ENCODE measurements around the gene PPP3CA. TPM values are rescaled to one million over a fixed set of nuclear protein-coding genes. Genes with fewer than 3 reads are reported as not detected.

Gene PPP3CA
- total and polyA plus RNA-seq, 3 experiments from 2014 or later, result 6.9 to 30.7 (median 30.0) TPM

- Histone ChIP-seq H3K4me3 (ENCODE audit: low read length) (no peak overlapping the region), H3K36me3 (ENCODE audit: insufficient read depth, low read length) (no peaks in the 10 kb centered on the region), H3K9me3 (ENCODE audit: low read length) (no peaks in the 10 kb centered on the region), H3K27ac (ENCODE audit: low read depth, low read length) (no peak overlapping the region), H3K27me3 (ENCODE audit: insufficient read depth, low read length, poor library complexity, severe bottlenecking) (no peaks in the 10 kb centered on the region), H3K4me1 (ENCODE audit: insufficient read depth, low read length) (no peaks in the 10 kb centered on the region)
- Mint-ChIP-seq H3K36me3 (peaks cover 0 to 6% (median 3%) of the 10 kb centered on the region in 3 donors), H3K4me3 (no peak overlapping the region), H3K27me3 (no peaks in the 10 kb centered on the region), H3K27ac (no peak overlapping the region), H3K4me1 (peaks cover 20 to 49% (median 21%) of the 10 kb centered on the region in 3 donors), H3K9me3 (no peaks in the 10 kb centered on the region)
- no peak for DNase-seq
- ChIA-PET CTCF (no interaction called here), POLR2A (no interaction called here)
Measured at GRCh38 chr4:101118617-101119016, 228.7 kb downstream of the PPP3CA start.

DNA sequence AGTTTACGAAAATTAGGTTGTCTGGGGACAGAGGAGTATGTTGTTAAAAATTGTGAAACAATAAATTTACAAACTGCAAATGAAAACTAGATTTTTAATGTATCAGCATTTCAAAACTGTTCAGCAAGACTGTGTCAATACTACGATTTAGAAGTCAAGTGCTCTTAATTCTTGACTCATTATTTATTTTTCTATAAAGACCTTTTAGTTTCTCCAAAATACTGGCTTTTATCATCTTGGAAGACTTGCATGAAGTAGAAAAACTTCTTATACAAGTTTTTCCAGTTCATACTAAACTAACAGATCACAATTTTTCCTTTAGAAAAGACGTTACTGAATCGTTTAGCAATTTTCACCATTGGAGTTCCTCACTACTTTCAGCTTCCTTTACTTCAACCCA is 231.4 kb downstream of the PPP3CA start:
- Histone ChIP-seq H3K4me3 (ENCODE audit: low read length) (no peak overlapping the region), H3K27ac (ENCODE audit: low read depth, low read length) (no peak overlapping the region), H3K4me1 (ENCODE audit: insufficient read depth, low read length) (no peaks in the 10 kb centered on the region), H3K36me3 (ENCODE audit: insufficient read depth, low read length) (no peaks in the 10 kb centered on the region), H3K9me3 (ENCODE audit: low read length) (no peaks in the 10 kb centered on the region), H3K27me3 (ENCODE audit: insufficient read depth, low read length, poor library complexity, severe bottlenecking) (no peaks in the 10 kb centered on the region)
- Mint-ChIP-seq H3K4me3 (no peak overlapping the region), H3K27ac (no peak overlapping the region), H3K4me1 (peaks cover 14 to 46% (median 15%) of the 10 kb centered on the region in 3 donors), H3K9me3 (no peaks in the 10 kb centered on the region), H3K27me3 (no peaks in the 10 kb centered on the region), H3K36me3 (no peaks in the 10 kb centered on the region)
- CTCF ChIA-PET, result no interaction called here
- no peak for DNase-seq
- POLR2A ChIA-PET, result interaction anchor here (0.6 kb wide), 1 partner anchor 90 kb away, joined by 3 read pairs; no protein-coding TSS in a partner anchor

DNA sequence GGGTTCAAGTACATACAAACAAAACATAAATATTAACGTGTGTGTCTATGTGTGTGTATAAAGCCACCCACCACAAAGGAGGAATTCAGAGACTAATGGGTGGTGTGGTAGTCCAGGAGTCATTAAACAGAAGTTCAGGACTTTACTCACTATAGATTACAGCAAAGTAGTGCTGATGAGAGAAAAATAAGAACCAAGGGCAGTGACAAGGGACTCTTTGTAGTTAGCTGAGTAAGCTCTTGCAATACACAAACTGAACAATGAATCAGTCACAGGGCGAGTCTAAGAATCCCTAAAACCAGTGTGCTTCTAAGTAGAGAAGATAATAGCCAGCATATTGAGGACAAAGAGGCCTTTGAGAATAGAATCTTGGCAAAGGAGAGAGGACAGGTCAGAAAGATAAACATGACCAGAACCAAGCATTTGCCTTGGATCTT is 232.4 kb downstream of the PPP3CA start:
- Mint-ChIP-seq H3K9me3 (no peaks in the 10 kb centered on the region), H3K27me3 (no peaks in the 10 kb centered on the region), H3K4me1 (peaks cover 12 to 49% (median 15%) of the 10 kb centered on the region in 3 donors), H3K36me3 (peaks cover 0 to 1% (median 0%) of the 10 kb centered on the region in 3 donors), H3K27ac (peak overlapping the region in 1 of 8 donors; percentile 54), H3K4me3 (no peak overlapping the region)
- POLR2A ChIA-PET, result no interaction called here
- H3K27me3 ChIP-seq (ENCODE audit: insufficient read depth, low read length, poor library complexity, severe bottlenecking), result no peaks in the 10 kb centered on the region
- H3K9me3 ChIP-seq (ENCODE audit: low read length), result no peaks in the 10 kb centered on the region
- no peak overlapping the region for H3K27ac ChIP-seq (ENCODE audit: low read depth, low read length)
- no peaks in the 10 kb centered on the region for H3K4me1 ChIP-seq (ENCODE audit: insufficient read depth, low read length)
- CTCF ChIA-PET, result no interaction called here
- no peak overlapping the region for H3K4me3 ChIP-seq (ENCODE audit: low read length)
- no peak for DNase-seq
- no peaks in the 10 kb centered on the region for H3K36me3 ChIP-seq (ENCODE audit: insufficient read depth, low read length)

GRCh38 chr4:101104312-101105052 is 242.8 kb downstream of the PPP3CA start:
- Histone ChIP-seq H3K27me3 (ENCODE audit: insufficient read depth, low read length, poor library complexity, severe bottlenecking) (no peaks in the 10 kb centered on the region), H3K9me3 (ENCODE audit: low read length) (no peaks in the 10 kb centered on the region), H3K4me1 (ENCODE audit: insufficient read depth, low read length) (no peaks in the 10 kb centered on the region), H3K27ac (ENCODE audit: low read depth, low read length) (no peak overlapping the region), H3K4me3 (ENCODE audit: low read length) (no peak overlapping the region), H3K36me3 (ENCODE audit: insufficient read depth, low read length) (no peaks in the 10 kb centered on the region)
- Mint-ChIP-seq H3K4me1 (peaks cover 29 to 49% (median 34%) of the 10 kb centered on the region in 3 donors), H3K36me3 (peaks cover 6 to 27% (median 7%) of the 10 kb centered on the region in 3 donors), H3K27me3 (no peaks in the 10 kb centered on the region), H3K27ac (peak overlapping the region in 3 of 8 donors; percentile 25 to 60 (median 45)), H3K4me3 (peak overlapping the region in 3 of 7 donors; percentile 18 to 37 (median 26)), H3K9me3 (no peaks in the 10 kb centered on the region)
- ChIA-PET POLR2A (no interaction called here), CTCF (no interaction called here)
- no peak for DNase-seq

- H3K4me1 ChIP-seq (ENCODE audit: insufficient read depth, low read length), result no peaks in the 10 kb centered on the region
- peaks cover 6 to 27% (median 7%) of the 10 kb centered on the region in 3 donors for H3K36me3 Mint-ChIP-seq
- H3K9me3 Mint-ChIP-seq, result no peaks in the 10 kb centered on the region
- no peak for DNase-seq
- H3K4me3 ChIP-seq (ENCODE audit: low read length), result no peak overlapping the region
- ChIA-PET POLR2A (no interaction called here), CTCF (no interaction called here)
- no peaks in the 10 kb centered on the region for H3K27me3 ChIP-seq (ENCODE audit: insufficient read depth, low read length, poor library complexity, severe bottlenecking)
- no peak overlapping the region for H3K27ac ChIP-seq (ENCODE audit: low read depth, low read length)
- H3K27ac Mint-ChIP-seq, result peak overlapping the region in 5 of 8 donors; percentile 41 to 74 (median 60)
- H3K4me3 Mint-ChIP-seq, result peak overlapping the region in 4 of 7 donors; percentile 18 to 56 (median 30)
- no peaks in the 10 kb centered on the region for H3K36me3 ChIP-seq (ENCODE audit: insufficient read depth, low read length)
- no peaks in the 10 kb centered on the region for H3K27me3 Mint-ChIP-seq
- no peaks in the 10 kb centered on the region for H3K9me3 ChIP-seq (ENCODE audit: low read length)
- peaks cover 29 to 46% (median 34%) of the 10 kb centered on the region in 3 donors for H3K4me1 Mint-ChIP-seq
Measured at GRCh38 chr4:101103381-101104142, 243.8 kb downstream of the PPP3CA start.

- Mint-ChIP-seq H3K9me3 (no peaks in the 10 kb centered on the region), H3K4me1 (peaks cover 29 to 45% (median 34%) of the 10 kb centered on the region in 3 donors), H3K4me3 (no peak overlapping the region), H3K27me3 (no peaks in the 10 kb centered on the region), H3K27ac (peak overlapping the region in 1 of 8 donors; percentile 6), H3K36me3 (peaks cover 6 to 28% (median 10%) of the 10 kb centered on the region in 3 donors)
- no peak for DNase-seq
- no peaks in the 10 kb centered on the region for H3K27me3 ChIP-seq (ENCODE audit: insufficient read depth, low read length, poor library complexity, severe bottlenecking)
- CTCF ChIA-PET, result no interaction called here
- no peak overlapping the region for H3K4me3 ChIP-seq (ENCODE audit: low read length)
- H3K36me3 ChIP-seq (ENCODE audit: insufficient read depth, low read length), result no peaks in the 10 kb centered on the region
- H3K27ac ChIP-seq (ENCODE audit: low read depth, low read length), result no peak overlapping the region
- H3K9me3 ChIP-seq (ENCODE audit: low read length), result no peaks in the 10 kb centered on the region
- H3K4me1 ChIP-seq (ENCODE audit: insufficient read depth, low read length), result no peaks in the 10 kb centered on the region
- POLR2A ChIA-PET, result no interaction called here
Measured at GRCh38 chr4:101102114-101102742, 245.1 kb downstream of the PPP3CA start.

GRCh38 chr4:101101072-101101471 is 246.3 kb downstream of the PPP3CA start:
- Mint-ChIP-seq H3K9me3 (no peaks in the 10 kb centered on the region), H3K4me3 (no peak overlapping the region), H3K36me3 (peaks cover 4 to 22% (median 7%) of the 10 kb centered on the region in 3 donors), H3K27ac (no peak overlapping the region), H3K27me3 (no peaks in the 10 kb centered on the region), H3K4me1 (peaks cover 28 to 35% (median 31%) of the 10 kb centered on the region in 3 donors)
- ChIA-PET CTCF (no interaction called here), POLR2A (no interaction called here)
- no peak for DNase-seq
- Histone ChIP-seq H3K4me3 (ENCODE audit: low read length) (no peak overlapping the region), H3K9me3 (ENCODE audit: low read length) (no peaks in the 10 kb centered on the region), H3K27ac (ENCODE audit: low read depth, low read length) (no peak overlapping the region), H3K4me1 (ENCODE audit: insufficient read depth, low read length) (no peaks in the 10 kb centered on the region), H3K27me3 (ENCODE audit: insufficient read depth, low read length, poor library complexity, severe bottlenecking) (no peaks in the 10 kb centered on the region), H3K36me3 (ENCODE audit: insufficient read depth, low read length) (no peaks in the 10 kb centered on the region)
